Activated CD8-positive, alpha-beta memory T cell treated with anti-CD3 and anti-CD28 coated beads, Interleukin-2, amount 50 U/mL, for 24 hours (primary cell): Measurements from ENCODE around the gene NKRF.
A peak's percentile ranks its signal among the peaks of the same experiment; 100 is the strongest.
"Not testable (repeated sequence)": the region's sequence is repeated elsewhere in the genome, so short reads cannot be mapped to it uniquely, and the experiment has no call there.

ENCODE experiments used
- DNase-seq: peaks from one replicate; pipeline ENCODE4 v3.0.0-alpha.2; 2020; ENCODE audit errors: extremely low read depth

Gene NKRF

DNA sequence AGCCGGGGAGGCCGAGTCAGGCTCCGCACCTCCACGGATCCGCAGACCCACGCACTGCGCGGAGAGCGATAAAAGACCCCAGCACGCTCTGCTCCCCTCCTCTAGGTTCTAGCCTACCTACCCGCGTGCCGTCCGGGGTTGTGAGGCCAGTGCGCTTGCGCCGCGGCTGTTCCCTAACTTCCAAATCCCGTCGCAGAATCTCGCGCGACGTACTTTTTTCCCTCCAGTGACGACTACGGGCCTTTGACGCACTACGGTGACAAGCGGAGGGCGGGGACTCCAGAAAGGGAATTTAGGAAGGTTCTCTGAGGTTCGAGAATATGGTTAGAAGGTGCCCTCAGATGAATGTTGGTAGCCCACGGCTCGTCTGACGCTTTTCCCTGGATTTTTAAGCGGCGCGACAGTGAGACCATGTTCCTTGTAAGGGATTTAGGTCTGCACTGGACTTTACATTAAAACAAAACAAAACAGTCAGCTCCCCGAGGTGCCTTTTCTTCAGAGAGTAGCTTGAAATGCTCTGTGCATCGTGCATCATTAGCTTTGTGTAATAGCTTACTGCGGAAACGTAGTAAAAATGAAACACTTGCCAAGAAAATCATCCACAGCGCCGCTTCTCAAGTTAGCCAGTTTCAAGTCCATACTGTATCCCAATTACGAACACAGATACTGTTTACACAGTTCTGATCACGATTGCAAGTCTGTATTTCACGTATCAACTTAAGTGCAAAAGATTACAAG is at the start of gene NKRF:
TSS of gene NKRF (minus strand) at position 145 of the 738 bp plus-strand sequence.
- DNase-seq: peak; percentile 68

GRCh38 chrX:119655125-119655524 is 48.9 kb upstream of the NKRF start:
- DNase-seq: no peak

DNA sequence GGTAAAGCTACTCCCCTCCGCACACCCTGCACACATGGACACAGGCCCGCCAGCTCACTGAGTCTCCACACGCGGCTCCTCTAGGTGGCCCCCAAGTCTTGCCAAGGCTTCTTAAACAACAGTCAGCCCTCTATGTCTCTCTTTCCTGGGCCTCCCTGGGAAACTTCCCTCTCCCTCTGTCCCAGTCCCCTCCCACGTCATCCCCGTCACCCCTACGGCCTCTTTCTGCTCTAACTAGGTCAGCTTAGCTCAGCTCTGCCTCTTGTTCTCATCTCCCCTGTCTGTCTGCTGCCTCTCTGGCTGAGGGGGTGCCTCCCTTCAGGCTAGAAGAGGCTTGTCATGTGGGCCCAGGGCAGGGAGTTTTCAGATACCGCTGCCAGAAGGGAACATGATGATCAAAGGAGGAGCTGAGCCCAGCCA is 47.9 kb upstream of the NKRF start:
- DNase-seq: no peak

GRCh38 chrX:119648421-119648775 is 42.2 kb upstream of the NKRF start:
- DNase-seq: no peak

GRCh38 chrX:119647552-119648420 is 41.6 kb upstream of the NKRF start:
- DNase-seq: peak; percentile 36

DNA sequence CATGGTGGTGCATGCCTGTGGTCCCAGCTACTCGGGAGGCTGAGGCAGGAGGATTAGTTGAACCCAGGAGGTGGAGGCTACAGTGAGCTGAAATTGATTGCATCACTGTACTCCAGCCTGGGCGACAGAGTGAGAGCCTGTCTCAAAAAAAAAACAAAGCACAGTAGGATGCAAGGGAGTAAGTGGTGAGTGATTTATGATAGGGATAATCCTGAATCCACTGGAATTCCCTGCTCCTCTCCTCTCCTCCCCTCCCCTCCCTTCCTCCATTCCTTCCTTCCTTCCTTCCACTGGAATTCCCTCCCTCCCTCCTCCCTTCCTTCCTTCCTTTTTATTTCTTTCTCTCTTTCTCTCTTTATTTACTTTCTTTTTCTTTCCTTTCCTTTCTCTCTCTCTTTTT is 40.9 kb upstream of the NKRF start:
- DNase-seq: no peak

GRCh38 chrX:119646515-119646914 is 40.3 kb upstream of the NKRF start:
- no peak for DNase-seq

DNA sequence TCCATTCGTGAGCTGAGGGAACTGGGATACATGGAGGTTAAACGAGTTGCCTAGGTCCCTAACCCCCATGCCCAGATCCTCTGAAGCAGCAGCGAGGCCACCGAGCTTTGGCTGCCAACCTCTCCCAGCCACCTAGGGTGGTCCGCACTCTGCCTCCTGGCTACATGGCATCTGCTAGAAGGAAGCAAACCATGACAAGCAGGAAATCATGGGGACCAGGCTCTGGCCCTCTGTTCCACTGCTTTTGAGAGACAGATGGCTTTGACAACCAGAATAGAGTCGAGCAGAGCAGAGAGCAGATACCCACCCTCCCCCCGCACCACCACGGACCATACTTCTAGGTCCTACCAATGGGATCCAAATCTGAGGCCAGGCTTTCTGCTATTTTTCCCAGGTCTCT is 37.5 kb upstream of the NKRF start:
- DNase-seq: no peak

DNA sequence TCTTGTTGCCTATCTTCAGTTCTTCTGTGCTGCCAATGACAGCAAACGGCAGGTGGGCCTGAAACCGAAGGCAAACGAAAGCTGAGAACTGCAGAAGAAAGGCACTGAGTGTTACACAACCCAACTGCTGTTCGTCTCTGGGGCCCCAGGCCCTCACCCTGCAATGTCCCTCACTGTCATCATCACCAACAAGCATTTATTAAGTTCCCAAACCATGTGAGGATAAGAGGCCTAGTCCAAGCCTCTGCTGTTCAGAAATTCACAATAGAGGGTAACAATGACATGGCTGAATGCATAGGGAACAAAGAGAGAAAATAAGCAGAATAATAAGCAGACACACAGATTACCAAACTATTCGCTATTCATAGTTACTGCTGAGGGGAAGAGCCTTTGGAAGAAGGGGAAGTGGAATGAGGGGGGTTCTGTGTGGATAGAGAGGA is 34.5 kb upstream of the NKRF start:
- no peak for DNase-seq

GRCh38 chrX:119638725-119639471 is 32.7 kb upstream of the NKRF start:
- DNase-seq: no peak

DNA sequence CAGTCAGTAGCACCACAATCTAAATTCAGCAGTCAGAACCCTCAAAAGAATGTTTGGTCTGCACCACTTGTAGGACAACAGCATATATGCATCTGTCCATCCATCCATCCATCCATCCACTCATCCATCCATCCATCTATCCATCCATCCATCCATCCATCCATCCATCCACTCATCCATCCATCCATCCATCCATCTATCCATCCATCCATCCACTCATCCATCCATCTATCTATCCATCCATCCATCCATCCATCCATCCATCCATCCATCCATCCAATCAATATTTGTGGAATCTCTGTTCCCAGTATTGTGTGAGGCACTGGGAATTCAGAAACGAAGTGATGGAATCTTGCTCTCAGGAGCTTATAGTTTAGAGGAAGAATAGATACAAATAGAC is 31.2 kb upstream of the NKRF start:
- not testable (repeated sequence) for DNase-seq

- no peak for DNase-seq
Observed at GRCh38 chrX:119636419-119636818, 30.2 kb upstream of the NKRF start.

GRCh38 chrX:119635799-119636198 is 29.6 kb upstream of the NKRF start:
- no peak for DNase-seq

- no peak for DNase-seq
Observed at GRCh38 chrX:119635179-119635578, 29.0 kb upstream of the NKRF start.

- DNase-seq: no peak
Observed at GRCh38 chrX:119625843-119626242, 19.6 kb upstream of the NKRF start.

GRCh38 chrX:119624951-119625668 is 18.9 kb upstream of the NKRF start:
- DNase-seq: no peak

DNA sequence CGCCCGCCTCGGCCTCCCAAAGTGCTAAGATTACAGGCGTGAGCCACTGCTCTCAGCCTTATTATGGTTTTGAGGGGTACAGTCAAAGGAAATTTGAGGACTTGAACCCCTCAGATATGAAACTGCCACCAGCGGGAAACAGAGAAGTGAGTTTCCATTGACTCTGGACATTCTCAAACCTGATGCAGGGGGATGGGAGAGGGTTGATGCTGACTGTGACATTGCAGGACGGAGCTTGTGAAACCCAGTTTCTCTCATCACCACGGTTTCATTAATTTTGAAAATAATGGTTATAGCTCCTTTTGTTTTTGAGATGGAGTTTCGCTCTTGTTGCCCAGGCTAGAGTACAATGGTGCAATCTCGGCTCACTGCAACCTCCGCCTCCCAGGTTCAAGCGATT is 18.2 kb upstream of the NKRF start:
- DNase-seq: no peak

- DNase-seq: no peak
Observed at GRCh38 chrX:119622356-119623232, 16.4 kb upstream of the NKRF start.

DNA sequence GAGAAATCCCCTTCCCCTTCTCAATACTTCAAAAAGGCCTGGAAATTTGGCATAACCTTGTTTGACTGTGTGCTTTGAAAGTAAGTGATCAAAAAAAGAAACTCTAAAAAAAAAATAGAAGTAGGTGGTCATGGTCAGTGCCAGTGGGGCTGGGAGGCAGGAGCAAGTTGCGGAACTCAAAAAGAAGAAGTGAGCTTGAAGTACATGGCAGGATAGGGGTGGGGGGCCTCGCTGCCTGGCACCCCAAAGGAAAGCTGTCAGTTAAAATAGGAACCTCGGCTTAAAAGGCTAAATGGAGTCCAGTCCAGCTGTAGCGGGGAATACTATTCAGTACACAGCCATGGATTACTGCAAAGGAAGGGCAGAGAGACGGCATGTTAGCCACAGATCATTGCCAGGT is 12.2 kb upstream of the NKRF start:
- DNase-seq: no peak

GRCh38 chrX:119617517-119618164 is 11.4 kb upstream of the NKRF start:
- no peak for DNase-seq
